H1 (cell line): ENCODE results near the gene NPIPB8. TPM values are rescaled to one million over a fixed set of nuclear protein-coding genes. Genes with fewer than 3 reads are reported as not detected.

Source experiments
- CTCF ChIA-PET: fragments of 300-600 bp; sonication (Branson Sonifier 250); formaldehyde crosslinking; loops from one replicate; lab custom pipeline; 2021; ENCODE audit not compliant: partially characterized antibody; lab: Charles Lee
- POLR2A ChIA-PET: fragments of 300-600 bp; sonication (Branson Sonifier 250); formaldehyde crosslinking; loops from one replicate; lab custom pipeline; 2021; ENCODE audit warnings: inconsistent platforms; ENCODE audit not compliant: partially characterized antibody; lab: Charles Lee
- DNase-seq, 2 experiments: peaks; one replicate each; pipeline versions ENCODE4 v3.0.0 to v3.0.0-alpha.2; 2010 to 2022; ENCODE audit warnings: low spot score in 2 of 2, low read depth in 1 of 2, mixed read lengths in 1 of 2
- FAIRE-seq: peaks from 2 replicates; lab custom pipeline; 2011; peaks lifted over from hg19 to GRCh38; lab: Jason Lieb, UNC
- H2AFZ ChIP-seq: 2 replicates; pipeline ENCODE4 v1.8.1; 2012; ENCODE audit warnings: low read length, inconsistent platforms
- H2AK5ac ChIP-seq: 2 replicates; pipeline ENCODE4 v1.6.1; 2013; ENCODE audit warnings: low read depth, low read length
- H2BK120ac ChIP-seq: replicated peaks from 2 replicates; pipeline ENCODE3; 2013; ENCODE audit warnings: low read depth, low read length, inconsistent platforms
- H2BK12ac ChIP-seq: 2 replicates; pipeline ENCODE4 v1.6.1; 2013; ENCODE audit warnings: low read depth, low read length
- H2BK15ac ChIP-seq: 2 replicates; pipeline ENCODE4 v1.6.1; 2013; ENCODE audit warnings: low read length
- H2BK20ac ChIP-seq: 2 replicates; pipeline ENCODE4 v1.6.1; 2013; ENCODE audit warnings: low read length
- H2BK5ac ChIP-seq: 2 replicates; pipeline ENCODE4 v1.6.1; 2013; ENCODE audit warnings: low read depth, low read length
- H3K14ac ChIP-seq: 2 replicates; pipeline ENCODE4 v1.6.1; 2013; ENCODE audit warnings: inconsistent platforms; ENCODE audit not compliant: insufficient read length
- H3K18ac ChIP-seq: 2 replicates; pipeline ENCODE4 v1.6.1; 2013; ENCODE audit warnings: low read length; ENCODE audit errors: extremely low read depth
- H3K23ac ChIP-seq: 2 replicates; pipeline ENCODE4 v1.6.1; 2013; ENCODE audit warnings: inconsistent platforms; ENCODE audit not compliant: insufficient read length
- H3K23me2 ChIP-seq: 2 replicates; pipeline ENCODE4 v1.6.1; 2013; ENCODE audit warnings: low read depth, low read length
- H3K27ac ChIP-seq: 2 replicates; pipeline ENCODE4 v1.6.1; 2011; ENCODE audit warnings: low read depth, low read length, inconsistent platforms
- H3K27me3 ChIP-seq, 4 experiments: replicated peaks in 1 of 4; 1 replicate in 1 of 4; 2 replicates in 3 of 4; pipeline versions ENCODE4 v1.6.1 to v1.8.1; 2011 to 2013; ENCODE audit warnings: low read length in 3 of 4, mild to moderate bottlenecking in 3 of 4, inconsistent platforms in 2 of 4, mixed read lengths in 2 of 4, moderate library complexity in 1 of 4; ENCODE audit not compliant: control insufficient read depth in 3 of 4, insufficient read depth in 3 of 4; ENCODE audit errors: extremely low read depth in 1 of 4
- H3K36me3 ChIP-seq, 4 experiments: 2 replicates each; pipeline versions ENCODE4 v1.6.1 to v1.8.1; 2011 to 2013; ENCODE audit warnings: mild to moderate bottlenecking in 4 of 4, low read length in 3 of 4, moderate library complexity in 2 of 4, control low read depth in 1 of 4, inconsistent platforms in 1 of 4; ENCODE audit not compliant: insufficient read depth in 4 of 4, control insufficient read depth in 2 of 4
- H3K4ac ChIP-seq: replicated peaks from 2 replicates; pipeline ENCODE3; 2013; ENCODE audit warnings: low read length, low read depth, mixed read lengths, inconsistent platforms; ENCODE audit not compliant: insufficient read length
- H3K4me1 ChIP-seq, 4 experiments: replicated peaks in 1 of 4; 1 replicate in 1 of 4; 2 replicates in 3 of 4; pipeline versions ENCODE4 v1.6.1 to v1.8.1; 2011 to 2013; ENCODE audit warnings: low read length in 3 of 4, inconsistent platforms in 2 of 4, mixed read lengths in 1 of 4; ENCODE audit not compliant: insufficient read depth in 4 of 4, control insufficient read depth in 3 of 4
- H3K4me2 ChIP-seq, 2 experiments: 2 replicates each; pipeline versions ENCODE4 v1.6.1 to v1.8.1; 2011 to 2013; ENCODE audit warnings: low read depth in 2 of 2, low read length in 2 of 2, control low read depth in 1 of 2, inconsistent platforms in 1 of 2, mild to moderate bottlenecking in 1 of 2; ENCODE audit not compliant: insufficient read depth in 1 of 2
- H3K4me3 ChIP-seq, 4 experiments: fragments of 200-600, 300-600 bp in 1 of 4; sonication (generic), shearing (Covaris generic), sonication (Bioruptor Twin) in 1 of 4; 2 replicates each; pipeline versions ENCODE4 v1.5.1 to v1.8.1; 2011 to 2016; ENCODE audit warnings: low read length in 4 of 4, low read depth in 3 of 4, control low read depth in 2 of 4, inconsistent platforms in 2 of 4, mild to moderate bottlenecking in 2 of 4, mixed read lengths in 1 of 4, moderate library complexity in 1 of 4; ENCODE audit not compliant: insufficient read depth in 2 of 4; ENCODE audit errors: extremely low read depth in 1 of 4
- H3K56ac ChIP-seq: replicated peaks from 2 replicates; pipeline ENCODE3; 2013; ENCODE audit warnings: low read depth, mild to moderate bottlenecking, mixed read lengths, low read length, inconsistent platforms; ENCODE audit not compliant: insufficient read length
- H3K79me1 ChIP-seq: 2 replicates; pipeline ENCODE4 v1.6.1; 2013; ENCODE audit warnings: low read depth, low read length, control low read depth
- H3K79me2 ChIP-seq, 2 experiments: 2 replicates each; pipeline versions ENCODE4 v1.6.1 to v1.8.1; 2012 to 2013; ENCODE audit warnings: low read length in 2 of 2, mild to moderate bottlenecking in 2 of 2, inconsistent platforms in 1 of 2; ENCODE audit not compliant: insufficient read depth in 2 of 2, control insufficient read depth in 1 of 2
- H3K9ac ChIP-seq, 4 experiments: replicated peaks in 1 of 4; 1 replicate in 1 of 4; 2 replicates in 3 of 4; pipeline versions ENCODE4 v1.6.1 to v1.8.1; 2011 to 2013; ENCODE audit warnings: low read depth in 3 of 4, low read length in 3 of 4, control low read depth in 2 of 4, mild to moderate bottlenecking in 2 of 4, moderate library complexity in 2 of 4, inconsistent platforms in 1 of 4; ENCODE audit errors: extremely low read depth in 1 of 4
- H3K9me3 ChIP-seq, 2 experiments: 2 replicates each; pipeline versions ENCODE4 v1.6.1 to v1.8.1; 2012 to 2013; ENCODE audit warnings: mild to moderate bottlenecking in 2 of 2, moderate library complexity in 2 of 2, control low read depth in 1 of 2, inconsistent platforms in 1 of 2, low read depth in 1 of 2, low read length in 1 of 2, mixed read lengths in 1 of 2; ENCODE audit not compliant: insufficient read depth in 2 of 2
- H4K20me1 ChIP-seq, 2 experiments: replicated peaks in 1 of 2; 2 replicates each; pipeline versions ENCODE3 to v1.8.1; 2011 to 2013; ENCODE audit warnings: inconsistent platforms in 2 of 2, low read length in 2 of 2, mild to moderate bottlenecking in 1 of 2; ENCODE audit not compliant: insufficient read depth in 2 of 2, control insufficient read depth in 1 of 2
- H4K5ac ChIP-seq: 2 replicates; pipeline ENCODE4 v1.6.1; 2013; ENCODE audit warnings: low read length, low read depth, mixed read lengths, inconsistent platforms; ENCODE audit not compliant: insufficient read length
- H4K8ac ChIP-seq: 2 replicates; pipeline ENCODE4 v1.8.0; 2013; ENCODE audit warnings: mild to moderate bottlenecking, moderate library complexity, low read length, inconsistent platforms; ENCODE audit not compliant: insufficient read depth; ENCODE audit errors: extremely low read depth
- H4K91ac ChIP-seq: replicated peaks from 2 replicates; pipeline ENCODE3; 2013; ENCODE audit warnings: low read length, mixed read lengths, inconsistent platforms; ENCODE audit not compliant: insufficient read length
- ATF3 ChIP-seq: IDR thresholded peaks from 2 replicates; pipeline ENCODE4 v1.6.1; 2011; ENCODE audit warnings: low read depth, mild to moderate bottlenecking, low read length; ENCODE audit not compliant: insufficient read depth
- POLR2AphosphoS5 ChIP-seq: IDR thresholded peaks from 2 replicates; pipeline ENCODE4 v1.6.1; 2011; ENCODE audit warnings: low read depth, low read length
- SP1 ChIP-seq: IDR thresholded peaks from 2 replicates; pipeline ENCODE4 v1.6.1; 2011; ENCODE audit warnings: low read depth, low read length
- WGBS, 2 experiments: shearing (Covaris generic) in 1 of 2; methylation state at CpG; one replicate each; pipeline versions ENCODE4 v1.1.6 to v1.1.7; 2013 to 2015; ENCODE audit warnings: low lambda C conversion rate in 2 of 2, mixed read lengths in 2 of 2, inconsistent platforms in 1 of 2, low coverage in 1 of 2, missing lambda C conversion rate in 1 of 2; ENCODE audit not compliant: insufficient replicate concordance in 2 of 2, insufficient coverage in 1 of 2, insufficient read length in 1 of 2; ENCODE audit errors: extremely low coverage in 1 of 2, missing lambda C conversion rate in 1 of 2; 5-methylcytosine and 5-hydroxymethylcytosine counted together
- polyA plus RNA-seq, 7 experiments: library from polyadenylated mRNA; depleted of rRNA in 3 of 7; stranded (reverse) in 5 of 7; unstranded in 2 of 7; fragments of >200 nt in 5 of 7; fragments of 200-250 nt in 2 of 7; gene quantifications; 1 replicate in 5 of 7; 2 replicates in 1 of 7; 4 replicates in 1 of 7; pipeline versions ENCODE4 v1.2.1 to v1.2.3, GENCODE V29; 2011 to 2013; ENCODE audit warnings: missing spikeins in 2 of 7, mixed read lengths in 2 of 7
- total RNA-seq: library from RNA; stranded (reverse); fragmentation: NEBNext Ultra II Directional; extraction: Animal tissue kit (Norgen Biotek cat#: 25700); gene quantifications from 2 replicates; pipeline ENCODE4 v1.2.1, GENCODE V29; 2021

Gene NPIPB8
- total and polyA plus RNA-seq, 2 of the 8 experiments (the other 6 are each of a cell fraction or from before 2014, with no cell fraction given): 0.05 TPM; not detected in 1

- no peaks in the 10 kb centered on the region for H4K20me1 ChIP-seq
- no peaks in the 10 kb centered on the region for H3K23me2 ChIP-seq
- no peak for FAIRE-seq
- no peak overlapping the region for H3K9ac ChIP-seq
- H3K4me1 ChIP-seq: peaks cover 2 to 15% (median 7%) of the 10 kb centered on the region in 4 experiments
- no peak overlapping the region for H4K8ac ChIP-seq
- no peak overlapping the region for H2AK5ac ChIP-seq
- ChIA-PET CTCF (interaction anchor here (0.6 to 1.6 kb wide), 4 partner anchors 9 to 44 kb away, joined by 3 to 6 read pairs (median 4); no protein-coding TSS in a partner anchor), POLR2A (interaction anchor here (1.0 to 3.2 kb wide), 4 partner anchors 11 to 39 kb away, joined by 3 to 9 read pairs (median 4); partner anchors contain the start of gene SGF29)
- no peaks in the 10 kb centered on the region; the same call in 1 of the 2 replicates for H3K79me1 ChIP-seq
- no peak overlapping the region for H2BK12ac ChIP-seq
- no peak overlapping the region for H3K23ac ChIP-seq
- no peak overlapping the region for H2AFZ ChIP-seq
- no peak overlapping the region for H2BK15ac ChIP-seq
- no peak overlapping the region for H3K4ac ChIP-seq
- no peaks in the 10 kb centered on the region for H3K27me3 ChIP-seq
- 84% methylated on average over 11 of the region's 13 CpGs; no CpG with 5 or more reads in 1 of the 2 experiments for WGBS, 2 experiments
- no peak overlapping the region for H4K91ac ChIP-seq
- no peak overlapping the region for H3K4me3 ChIP-seq
- no peak overlapping the region for H3K18ac ChIP-seq
- H3K36me3 ChIP-seq: peaks cover 0 to 4% (median 1%) of the 10 kb centered on the region in 4 experiments; a peak in 4 of 8 replicates
- no peak overlapping the region for H3K27ac ChIP-seq
- H2BK20ac ChIP-seq: no peak overlapping the region
- H3K79me2 ChIP-seq: no peaks in the 10 kb centered on the region
- DNase-seq: no peak
- no peak overlapping the region for H3K14ac ChIP-seq
- H2BK5ac ChIP-seq: no peak overlapping the region
- H3K9me3 ChIP-seq: no peaks in the 10 kb centered on the region
- no peak overlapping the region for H4K5ac ChIP-seq
- no peak for TF ChIP-seq SP1
- no peak for TF ChIP-seq ATF3
- TF ChIP-seq POLR2AphosphoS5: no peak
- no peak overlapping the region for H3K56ac ChIP-seq
- H2BK120ac ChIP-seq: no peak overlapping the region
- no peak overlapping the region for H3K4me2 ChIP-seq
Observed at GRCh38 chr16:28592979-28593553, 44.8 kb upstream of the NPIPB8 start.
